Neural cell (in vitro differentiated cells): Measurements from ENCODE around the gene TMOD3. TPM values are rescaled to one million over a fixed set of nuclear protein-coding genes. Genes with fewer than 3 reads are reported as not detected.

Experiments used
- H2AFZ ChIP-seq: fragments of 200-600, 300-800 bp; sonication (generic), shearing (Covaris generic); 2 replicates; pipeline ENCODE4 v1.6.0; 2014; ENCODE audit warnings: low read depth, mild to moderate bottlenecking, antibody characterized with exemption, low read length, moderate library complexity
- H3F3A ChIP-seq: fragments of 200-600 bp; shearing (Covaris generic); 2 replicates; pipeline ENCODE4 v1.6.1; 2016; ENCODE audit warnings: mild to moderate bottlenecking, moderate library complexity, mixed read lengths, antibody characterized with exemption, low read length; ENCODE audit not compliant: insufficient read depth, poor library complexity, severe bottlenecking
- H3K27ac ChIP-seq: fragments of 200-600, 300-800 bp; sonication (generic), shearing (Covaris generic); 2 replicates; pipeline ENCODE4 v1.5.1; 2014; ENCODE audit warnings: mild to moderate bottlenecking, low read length, moderate library complexity
- H3K27me3 ChIP-seq: fragments of 300-800, 200-600 bp; sonication (generic), shearing (Covaris generic); 2 replicates; pipeline ENCODE4 v1.6.0; 2014; ENCODE audit warnings: mild to moderate bottlenecking, low read depth, low read length, moderate library complexity; ENCODE audit not compliant: insufficient read depth
- H3K36me3 ChIP-seq: fragments of 300-800, 200-600 bp; sonication (generic), shearing (Covaris generic); 2 replicates; pipeline ENCODE4 v1.5.1; 2014; ENCODE audit warnings: mild to moderate bottlenecking, antibody characterized with exemption, low read length, moderate library complexity; ENCODE audit not compliant: insufficient read depth
- H3K4me2 ChIP-seq: fragments of 300-800, 200-600 bp; sonication (generic), shearing (Covaris generic); 2 replicates; pipeline ENCODE4 v1.6.0; 2014; ENCODE audit warnings: mild to moderate bottlenecking, low read length
- H3K4me3 ChIP-seq: fragments of 300-800, 200-600 bp; sonication (generic), shearing (Covaris generic); 2 replicates; pipeline ENCODE4 v1.5.1; 2014; ENCODE audit warnings: mild to moderate bottlenecking, low read length, moderate library complexity
- H3K79me2 ChIP-seq: fragments of 200-600 bp; shearing (Covaris generic); replicated peaks from 2 replicates; pipeline ENCODE4 v1.6.0; 2014; ENCODE audit warnings: mild to moderate bottlenecking, low read length, moderate library complexity; ENCODE audit not compliant: insufficient read depth
- H3K9ac ChIP-seq: fragments of 300-800, 200-600 bp; sonication (generic), shearing (Covaris generic); 2 replicates; pipeline ENCODE4 v1.6.1; 2016; ENCODE audit warnings: mild to moderate bottlenecking, low read length, mixed read lengths
- H3K9me2 ChIP-seq: fragments of 200-600 bp; shearing (Covaris generic); 2 replicates; pipeline ENCODE4 v1.6.1; 2016; ENCODE audit warnings: mild to moderate bottlenecking, low read length, mixed read lengths; ENCODE audit not compliant: insufficient read depth
- H3K9me3 ChIP-seq: fragments of 200-600, 300-800 bp; sonication (generic), shearing (Covaris generic); 2 replicates; pipeline ENCODE4 v1.6.1; 2016; ENCODE audit warnings: mild to moderate bottlenecking, mixed run types, low read length, moderate library complexity, mixed read lengths
- H4K20me1 ChIP-seq: fragments of 200-600 bp; shearing (Covaris generic); 2 replicates; pipeline ENCODE4 v1.6.1; 2016; ENCODE audit warnings: mild to moderate bottlenecking, mixed run types; ENCODE audit not compliant: insufficient read depth
- CTCF ChIP-seq: fragments of 450-650 bp; IDR thresholded peaks from 2 replicates; pipeline ENCODE4 v1.5.1; 2014; ENCODE audit warnings: antibody characterized with exemption, mild to moderate bottlenecking, moderate library complexity; ENCODE audit not compliant: poor library complexity, severe bottlenecking
- EP300 ChIP-seq: fragments of 450-650 bp; conservative IDR thresholded peaks from 2 replicates; pipeline ENCODE4 v1.6.1; 2014; ENCODE audit warnings: antibody characterized with exemption, mild to moderate bottlenecking, moderate library complexity; ENCODE audit not compliant: poor library complexity, severe bottlenecking
- EZH2 ChIP-seq: fragments of 200-600, 300-800 bp; shearing (Covaris generic), sonication (generic); IDR thresholded peaks from 2 replicates; pipeline ENCODE4 v1.6.1; 2014; ENCODE audit warnings: antibody characterized with exemption, low read length, borderline replicate concordance, mild to moderate bottlenecking; ENCODE audit not compliant: insufficient read depth, poor library complexity, severe bottlenecking
- MXI1 ChIP-seq: fragments of 450-650 bp; conservative IDR thresholded peaks from 2 replicates; pipeline ENCODE4 v1.6.1; 2014; ENCODE audit warnings: antibody characterized with exemption, mild to moderate bottlenecking; ENCODE audit not compliant: poor library complexity, severe bottlenecking
- POLR2AphosphoS5 ChIP-seq: IDR thresholded peaks from 2 replicates; pipeline ENCODE4 v1.6.1; 2012
- RAD21 ChIP-seq: fragments of 450-650 bp; conservative IDR thresholded peaks from 2 replicates; pipeline ENCODE4 v1.6.1; 2014; ENCODE audit warnings: antibody characterized with exemption, mild to moderate bottlenecking, moderate library complexity
- REST ChIP-seq: IDR thresholded peaks from 2 replicates; pipeline ENCODE4 v1.6.1; 2012; ENCODE audit warnings: borderline replicate concordance
- SMC3 ChIP-seq: fragments of 450-650 bp; conservative IDR thresholded peaks from 2 replicates; pipeline ENCODE4 v1.6.1; 2014; ENCODE audit warnings: antibody characterized with exemption, mild to moderate bottlenecking, moderate library complexity; ENCODE audit not compliant: poor library complexity
- TAF1 ChIP-seq: IDR thresholded peaks from 2 replicates; pipeline ENCODE4 v1.6.1; 2012; ENCODE audit warnings: low read depth
- polyA plus RNA-seq: library from polyadenylated mRNA; depleted of rRNA; stranded (reverse); fragments of >200 nt; gene quantifications from 2 replicates; pipeline ENCODE4 v1.2.3, GENCODE V29; 2014

Gene TMOD3
- polyA plus RNA-seq, 1 donor from 2014 or later = 12.6 TPM

GRCh38 chr15:51931638-51932037, 102.2 kb downstream of the TMOD3 start:
- H3F3A ChIP-seq = no peaks in the 10 kb centered on the region
- H3K4me3 ChIP-seq = no peak overlapping the region
- H3K27ac ChIP-seq = no peak overlapping the region
- H3K4me2 ChIP-seq = no peak overlapping the region
- H3K36me3 ChIP-seq = no peaks in the 10 kb centered on the region
- H4K20me1 ChIP-seq = no peaks in the 10 kb centered on the region
- no peak overlapping the region for H3K9ac ChIP-seq
- H3K9me3 ChIP-seq = no peaks in the 10 kb centered on the region
- no peaks in the 10 kb centered on the region for H3K27me3 ChIP-seq
- H2AFZ ChIP-seq = no peak overlapping the region
- no peaks in the 10 kb centered on the region for H3K9me2 ChIP-seq
- H3K79me2 ChIP-seq = no peaks in the 10 kb centered on the region
- no peak for TF ChIP-seq CTCF
- no peak for TF ChIP-seq POLR2AphosphoS5
- TF ChIP-seq EZH2 = no peak
- no peak for TF ChIP-seq MXI1
- TF ChIP-seq EP300 = no peak
- no peak for TF ChIP-seq SMC3

- H3F3A ChIP-seq = no peaks in the 10 kb centered on the region
- no peaks in the 10 kb centered on the region for H3K9me2 ChIP-seq
- H3K9me3 ChIP-seq = no peaks in the 10 kb centered on the region
- H3K4me3 ChIP-seq = no peak overlapping the region
- H3K79me2 ChIP-seq = no peaks in the 10 kb centered on the region
- no peak overlapping the region for H3K4me2 ChIP-seq
- H4K20me1 ChIP-seq = no peaks in the 10 kb centered on the region
- no peaks in the 10 kb centered on the region for H3K36me3 ChIP-seq
- H3K27me3 ChIP-seq = no peaks in the 10 kb centered on the region
- no peak overlapping the region for H3K27ac ChIP-seq
- no peak overlapping the region for H2AFZ ChIP-seq
- H3K9ac ChIP-seq = no peak overlapping the region
- TF ChIP-seq EZH2 (no peak), EP300 (no peak), POLR2AphosphoS5 (no peak), MXI1 (no peak), TAF1 (no peak), RAD21 (no peak), REST (no peak), SMC3 (no peak), CTCF (no peak)
These were observed 102.7 kb downstream of the TMOD3 start for GRCh38 chr15:51932161-51932560.
